Measurements from ENCODE around the gene BRD3. TPM values are rescaled to one million over a fixed set of nuclear protein-coding genes. Genes with fewer than 3 reads are reported as not detected.
A peak's percentile ranks its signal among the peaks of the same experiment; 100 is the strongest.

Gene BRD3
- total RNA-seq, 1 experiment from 2014 or later: 63.1 TPM

- Histone ChIP-seq H2AK5ac (ENCODE audit: insufficient read length, low read length) (no peak within 1 kb of the TSS), H4K91ac (ENCODE audit: insufficient read length, low read depth, low read length) (no peak within 1 kb of the TSS), H3K4me1 (ENCODE audit: insufficient read depth, low read length) (no peaks in the 10 kb centered on the region), H3K27me3 (ENCODE audit: insufficient read depth, low read length) (no peaks in the 10 kb centered on the region), H2BK20ac (ENCODE audit: low read depth, low read length, poor library complexity, severe bottlenecking) (no peak within 1 kb of the TSS), H3K79me1 (ENCODE audit: insufficient read depth, low read depth, low read length, poor library complexity, severe bottlenecking) (no peaks in the 10 kb centered on the region), H3K9ac (ENCODE audit: extremely low read depth, insufficient read length, low read length) (no peak within 1 kb of the TSS), H3K9me3 (ENCODE audit: control insufficient read depth, low read depth, low read length) (no peaks in the 10 kb centered on the region), H3K79me2 (ENCODE audit: insufficient read depth, low read length) (no peaks in the 10 kb centered on the region), H3T11ph (ENCODE audit: low read length) (no peak within 1 kb of the TSS), H2AFZ (ENCODE audit: low read length) (no peak within 1 kb of the TSS), H4K8ac (replicated peaks; ENCODE audit: insufficient read length, low read depth, low read length) (no peak within 1 kb of the TSS), H3K4me2 (ENCODE audit: insufficient read depth, insufficient read length, low read length) (peak within 1 kb of the TSS; percentile 73), H2BK15ac (ENCODE audit: low read depth, low read length) (no peak within 1 kb of the TSS), H3K23me2 (ENCODE audit: insufficient read length, low read depth, low read length, poor library complexity, severe bottlenecking) (peaks cover 5% of the 10 kb centered on the region), H3K18ac (ENCODE audit: insufficient read length, low read depth, low read length) (no peak within 1 kb of the TSS), H4K20me1 (ENCODE audit: control insufficient read depth, insufficient read depth, insufficient read length) (no peaks in the 10 kb centered on the region), H2BK5ac (ENCODE audit: insufficient read length, low read length) (no peak within 1 kb of the TSS), H2BK12ac (ENCODE audit: insufficient read length, low read depth, low read length) (no peak within 1 kb of the TSS), H3K4ac (ENCODE audit: low read depth, low read length) (no peak within 1 kb of the TSS), H2BK120ac (ENCODE audit: low read depth, low read length, poor library complexity, severe bottlenecking) (no peak within 1 kb of the TSS), H4K5ac (ENCODE audit: insufficient read length, low read depth, low read length) (no peak within 1 kb of the TSS), H3K23ac (ENCODE audit: insufficient read length, low read depth, low read length) (no peak within 1 kb of the TSS), H3K27ac (ENCODE audit: insufficient read length, low read depth, low read length) (no peak within 1 kb of the TSS), H3K56ac (ENCODE audit: insufficient read length, low read depth, low read length) (no peak within 1 kb of the TSS), H3K14ac (ENCODE audit: insufficient read depth, low read length) (no peak within 1 kb of the TSS)
- Mint-ChIP-seq H3K4me3 (peak within 1 kb of the TSS; percentile 77 to 82), H3K27me3 (ENCODE audit: low read depth) (peaks cover 2% of the 10 kb centered on the region), H3K36me3 (ENCODE audit: insufficient read depth in 1 of 3, low read depth in 3 of 3) (peaks cover 0 to 9% (median 9%) of the 10 kb centered on the region in 3 experiments; a peak in 4 of 7 replicates), H3K9me3 (no peaks in the 10 kb centered on the region), H3K27ac (peak within 1 kb of the TSS in 1 of 3 experiments; percentile 8; a peak in 2 of 7 replicates), H3K4me1 (peaks cover 11 to 17% of the 10 kb centered on the region in 2 experiments)
- peak; percentile 99 for DNase-seq
- TF ChIP-seq CTCF (conservative IDR thresholded peaks at IDR 0.05): no peak
- no CpG with 5 or more reads among the region's 43 CpGs for whole genome bisulfite sequencing (ENCODE audit: extremely low coverage, insufficient read length, low lambda C conversion rate)
Measured at GRCh38 chr9:134024828-134025605, 42.8 kb downstream of the BRD3 start, which contains the start of gene BRD3OS. TSS of gene BRD3OS (plus strand) at chr9:134025481. CDS start at chr9:134026748, 1,267 bp downstream.

All from H9 (cell line).